HG03575 (cell line): ENCODE data around the gene MTPN.
A peak's percentile ranks its signal among the peaks of the same experiment; 100 is the strongest.

Experiments used
- ATAC-seq: cut with Tn5 transposase; IDR thresholded peaks from one replicate; pipeline ENCODE4 v1.9.1; 2021; ENCODE audit not compliant: unreplicated experiment, insufficient number of reproducible peaks, low FRiP score; ENCODE audit errors: extremely low read depth

The MTPN gene

DNA sequence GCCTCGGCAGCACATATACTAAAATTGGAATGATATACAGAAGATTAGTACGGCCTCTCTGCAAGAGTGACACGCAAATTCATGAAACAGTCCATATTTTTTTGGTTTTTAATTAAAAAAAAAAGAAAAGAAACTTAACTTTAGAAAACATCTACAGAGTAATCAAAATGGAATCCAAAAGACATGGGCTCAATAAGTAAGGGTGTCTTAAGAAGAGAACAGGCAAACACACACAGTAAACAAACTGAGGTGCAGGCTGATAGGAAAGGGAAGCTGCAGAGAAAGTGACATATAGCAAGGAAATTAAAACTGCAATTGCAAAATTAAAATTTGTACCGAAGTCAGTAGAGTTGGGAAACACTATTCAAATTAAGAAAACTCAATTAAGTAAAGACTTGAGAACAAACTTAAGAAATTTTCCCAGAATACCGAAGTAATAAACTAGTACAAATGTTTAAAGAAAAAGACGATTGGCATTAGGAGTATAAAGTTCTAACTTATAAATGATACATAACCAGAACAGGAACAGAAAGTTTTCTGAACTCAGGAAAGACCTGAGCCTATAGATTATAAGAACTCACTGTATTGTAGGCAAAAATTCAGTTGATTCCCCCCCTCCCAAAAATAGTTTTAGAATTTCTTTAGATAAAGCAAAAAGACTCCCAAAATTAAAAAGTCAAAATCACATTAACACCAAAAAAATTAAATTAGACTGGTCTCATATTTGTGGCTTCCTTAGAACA, 16.3 kb downstream of the MTPN start:
- ATAC-seq = no peak

DNA sequence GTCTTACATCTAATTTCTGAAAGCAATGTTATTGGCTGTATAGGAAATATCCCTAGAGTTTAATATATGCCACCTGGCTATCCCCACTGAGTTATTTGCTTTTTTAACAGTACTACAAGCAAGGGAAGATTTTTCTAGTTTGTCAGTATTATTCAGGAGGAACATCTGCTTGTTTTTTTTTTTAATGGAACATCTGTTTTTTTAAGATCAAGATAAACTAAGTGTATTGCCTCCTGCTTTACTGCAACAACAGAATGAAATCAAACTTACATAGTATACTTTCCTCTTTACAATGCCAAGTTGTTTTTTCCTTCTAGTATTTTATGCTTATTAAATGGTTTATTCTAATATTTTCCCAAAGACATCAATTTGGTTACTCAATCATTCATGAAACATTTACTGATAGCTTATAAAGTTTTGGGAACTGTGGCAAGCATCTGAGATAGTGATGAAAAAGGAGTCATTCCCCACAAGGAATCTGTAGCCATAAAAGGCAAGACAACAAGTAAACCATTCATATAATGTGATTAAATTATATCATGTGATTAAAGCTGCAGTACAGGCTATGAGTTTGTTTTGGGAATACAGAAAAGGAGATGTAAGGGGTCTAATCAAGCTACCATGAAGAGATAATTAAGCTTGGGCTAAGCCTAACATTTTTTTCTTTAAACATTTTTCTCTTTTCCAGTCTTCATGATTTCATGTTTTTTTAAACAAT, 17.4 kb downstream of the MTPN start:
- no peak for ATAC-seq

DNA sequence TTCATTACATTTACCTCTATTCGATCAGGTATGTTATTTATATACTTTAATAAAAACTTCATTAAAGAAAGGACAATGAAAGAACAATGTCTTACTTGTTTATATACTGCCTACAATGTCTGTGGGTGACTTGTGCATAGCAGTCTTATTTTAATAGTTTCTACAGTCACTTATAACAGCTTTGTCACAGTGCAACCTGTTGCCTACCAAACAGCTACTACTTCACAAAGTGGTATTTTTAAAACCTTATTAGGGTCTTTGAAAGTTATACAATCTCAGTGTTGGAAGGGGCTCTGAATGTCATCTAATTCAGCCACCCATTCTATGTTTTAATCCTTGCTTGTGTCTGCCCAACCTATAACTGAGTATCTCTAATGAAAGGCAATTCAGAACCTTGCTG, 19.0 kb downstream of the MTPN start:
- ATAC-seq = no peak

DNA sequence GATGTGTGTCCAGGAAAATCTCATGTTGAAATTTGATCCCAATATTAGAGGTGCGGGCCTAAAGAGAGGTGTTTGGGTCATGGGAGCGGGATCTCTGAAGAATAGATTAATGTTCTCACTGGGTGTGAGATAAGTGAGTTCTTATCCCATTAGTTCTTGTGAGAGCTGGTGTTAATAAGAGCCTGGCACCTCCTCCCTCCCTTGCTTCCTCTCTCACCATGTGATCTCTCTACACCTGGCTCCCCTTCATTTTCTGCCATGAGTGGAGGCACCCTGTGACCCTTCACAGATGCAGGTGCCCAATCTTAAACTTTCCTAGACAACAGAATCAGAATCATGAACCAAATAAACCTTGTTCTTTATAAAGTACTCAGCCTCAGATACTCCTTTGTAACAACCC, 19.5 kb downstream of the MTPN start:
- no peak for ATAC-seq

DNA sequence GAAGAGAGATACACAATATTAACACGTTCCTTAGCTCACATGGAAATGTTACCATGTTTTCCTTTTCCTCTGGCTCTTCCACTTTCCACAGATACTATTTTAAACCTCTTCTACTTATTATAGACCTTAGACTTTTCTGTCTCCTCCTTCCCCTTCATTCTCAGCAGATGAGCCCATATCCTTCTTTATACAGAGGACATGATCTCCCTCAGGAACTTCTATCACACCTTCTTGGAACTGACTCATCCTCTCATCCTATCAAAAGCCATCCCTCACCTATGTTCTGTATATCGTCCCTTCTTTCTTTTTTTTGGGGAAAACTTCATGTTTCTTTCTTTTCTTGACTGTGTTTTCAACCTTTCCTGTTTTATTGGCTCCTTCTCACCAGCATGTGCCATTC, 20.8 kb downstream of the MTPN start:
- no peak for ATAC-seq

DNA sequence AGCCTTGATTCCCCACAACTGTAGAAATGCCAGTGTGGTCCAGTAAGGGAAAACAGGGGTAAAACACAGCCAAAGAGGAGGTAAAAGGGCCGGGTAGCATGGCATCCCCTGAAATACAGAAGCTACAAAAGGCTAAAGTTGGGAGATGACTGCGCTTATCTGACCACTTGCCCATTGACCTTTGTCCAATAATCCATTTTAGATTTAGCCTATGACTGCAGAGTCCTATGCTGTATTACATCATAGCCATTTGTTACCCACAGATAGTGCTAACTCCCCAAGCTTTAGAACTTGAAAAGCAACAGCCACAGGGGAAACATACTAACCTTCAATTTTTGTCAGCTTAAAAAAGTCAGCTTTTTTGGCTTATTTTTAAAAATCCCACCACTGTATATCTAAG, 26.2 kb downstream of the MTPN start:
- no peak for ATAC-seq

DNA sequence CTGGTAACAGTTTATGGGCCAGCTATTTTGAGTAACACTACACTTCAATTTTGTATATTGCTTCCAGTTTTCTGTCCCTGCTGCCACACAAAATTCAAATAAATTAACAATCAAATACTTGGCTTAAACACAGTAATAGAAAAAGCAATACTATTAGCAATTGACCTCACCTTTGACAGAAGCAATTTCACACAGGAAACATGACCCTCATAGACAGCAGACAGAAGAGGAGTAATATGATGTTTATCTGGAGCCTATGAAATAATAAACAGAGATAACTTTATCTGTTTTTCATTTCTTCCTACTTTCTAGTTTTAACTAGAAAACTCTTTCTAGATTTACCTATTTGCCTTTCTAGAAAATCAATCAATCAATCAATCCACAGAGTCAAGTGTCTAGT, 26.7 kb downstream of the MTPN start:
- no peak for ATAC-seq

DNA sequence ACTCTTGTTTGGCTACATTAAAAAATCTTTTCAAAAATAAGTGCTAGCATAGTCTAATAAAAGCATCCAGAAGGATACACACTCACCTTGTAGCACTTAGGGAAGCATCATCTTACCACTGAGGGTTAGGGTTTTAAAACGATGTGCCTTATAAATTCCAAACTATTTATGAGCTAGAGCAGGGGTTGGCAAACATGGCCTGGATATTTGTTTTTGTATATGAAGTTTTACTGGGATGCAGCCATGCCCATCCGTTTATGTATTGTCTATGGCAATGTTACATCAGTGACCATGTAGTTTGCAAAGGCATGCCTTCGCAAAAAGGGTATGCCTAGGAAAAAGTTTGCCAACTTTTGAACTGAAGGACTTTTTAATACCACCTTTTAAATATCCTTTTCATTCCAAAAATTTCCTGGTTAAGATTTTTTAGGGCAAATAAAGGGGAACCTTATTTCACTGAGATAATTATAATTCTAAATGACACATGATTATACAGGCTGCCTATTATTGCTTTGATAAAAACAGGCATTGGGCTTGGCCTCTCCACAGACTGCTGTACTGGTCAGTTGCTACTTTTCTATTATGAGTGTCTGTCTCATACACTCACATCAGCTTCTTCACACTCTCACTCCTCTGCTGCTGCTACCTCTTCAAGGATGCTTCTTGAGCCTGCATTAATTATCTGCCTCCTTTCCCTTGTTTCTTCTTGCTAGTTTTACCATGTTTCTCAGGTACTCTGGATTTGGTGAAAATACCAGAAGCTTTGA, 30.7 kb downstream of the MTPN start:
- ATAC-seq = no peak

DNA sequence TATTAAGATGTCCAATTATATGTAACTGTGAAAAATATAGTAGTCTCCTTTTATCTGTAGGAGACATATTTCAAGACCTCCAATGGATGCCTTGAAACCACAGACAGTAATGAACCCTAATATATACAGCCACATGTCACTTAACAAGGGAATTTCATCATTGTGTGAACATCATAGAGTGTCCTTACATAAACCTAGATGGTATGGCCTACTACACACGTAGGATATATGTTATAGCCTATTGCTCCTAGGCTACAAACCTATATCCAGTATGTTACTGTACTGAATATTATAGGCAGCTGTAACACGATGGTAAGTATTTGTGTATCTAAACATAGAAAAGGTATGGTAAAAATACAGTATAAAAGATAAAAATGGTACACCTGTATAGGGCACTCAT, 32.4 kb downstream of the MTPN start:
- ATAC-seq = no peak

DNA sequence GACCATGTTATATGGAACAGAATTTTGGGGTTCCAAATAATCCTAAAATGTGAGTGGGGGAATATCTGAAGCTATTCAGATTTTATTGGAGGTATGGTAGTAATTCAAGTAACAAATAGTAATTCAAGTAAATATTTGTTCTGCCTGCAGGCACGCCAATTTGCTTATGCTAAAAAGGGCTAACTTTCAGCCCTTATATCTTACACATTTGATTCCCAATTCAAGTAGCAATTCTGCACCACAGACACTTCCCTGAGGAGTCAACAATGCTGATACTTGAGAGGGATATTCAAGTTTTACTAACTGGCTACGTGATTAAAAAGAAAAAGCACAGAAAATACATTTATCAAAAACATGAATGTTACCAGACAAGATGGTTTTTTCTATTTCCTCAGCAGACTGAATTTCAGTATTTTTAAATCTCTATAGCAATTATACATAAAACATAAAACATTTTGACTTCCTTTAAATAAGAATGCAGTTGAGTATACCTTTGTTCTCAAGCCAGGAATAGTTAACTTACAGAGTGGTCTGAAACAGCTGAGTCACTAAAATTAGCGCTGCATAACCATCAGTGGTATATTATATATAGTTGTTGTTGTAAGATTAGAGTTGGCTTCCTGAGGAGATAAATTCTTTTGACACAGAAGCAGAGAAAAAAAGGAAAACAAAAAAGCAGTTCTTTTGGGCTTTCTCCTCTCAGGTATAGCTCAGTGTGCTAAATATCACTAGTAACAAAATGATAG, 33.9 kb downstream of the MTPN start:
- no peak for ATAC-seq

DNA sequence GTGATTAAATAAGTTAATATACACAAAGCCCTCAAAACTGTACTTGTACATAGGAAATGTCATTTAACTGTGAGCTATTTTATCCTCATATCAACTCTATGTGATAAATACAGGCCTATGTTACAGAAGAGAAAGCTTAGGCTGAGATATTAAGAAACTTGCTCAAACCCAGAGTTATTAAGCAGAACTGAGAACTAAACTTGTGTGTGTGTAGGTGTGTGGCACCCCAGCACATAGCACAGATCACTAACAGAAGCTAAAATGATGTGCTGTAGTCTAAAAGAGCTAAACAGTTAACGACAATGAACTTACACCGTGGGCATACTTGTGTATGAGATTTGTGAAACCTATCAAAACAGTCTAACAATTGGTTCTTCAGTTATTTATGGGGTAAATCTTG, 34.5 kb downstream of the MTPN start:
- ATAC-seq = peak; percentile 73

DNA sequence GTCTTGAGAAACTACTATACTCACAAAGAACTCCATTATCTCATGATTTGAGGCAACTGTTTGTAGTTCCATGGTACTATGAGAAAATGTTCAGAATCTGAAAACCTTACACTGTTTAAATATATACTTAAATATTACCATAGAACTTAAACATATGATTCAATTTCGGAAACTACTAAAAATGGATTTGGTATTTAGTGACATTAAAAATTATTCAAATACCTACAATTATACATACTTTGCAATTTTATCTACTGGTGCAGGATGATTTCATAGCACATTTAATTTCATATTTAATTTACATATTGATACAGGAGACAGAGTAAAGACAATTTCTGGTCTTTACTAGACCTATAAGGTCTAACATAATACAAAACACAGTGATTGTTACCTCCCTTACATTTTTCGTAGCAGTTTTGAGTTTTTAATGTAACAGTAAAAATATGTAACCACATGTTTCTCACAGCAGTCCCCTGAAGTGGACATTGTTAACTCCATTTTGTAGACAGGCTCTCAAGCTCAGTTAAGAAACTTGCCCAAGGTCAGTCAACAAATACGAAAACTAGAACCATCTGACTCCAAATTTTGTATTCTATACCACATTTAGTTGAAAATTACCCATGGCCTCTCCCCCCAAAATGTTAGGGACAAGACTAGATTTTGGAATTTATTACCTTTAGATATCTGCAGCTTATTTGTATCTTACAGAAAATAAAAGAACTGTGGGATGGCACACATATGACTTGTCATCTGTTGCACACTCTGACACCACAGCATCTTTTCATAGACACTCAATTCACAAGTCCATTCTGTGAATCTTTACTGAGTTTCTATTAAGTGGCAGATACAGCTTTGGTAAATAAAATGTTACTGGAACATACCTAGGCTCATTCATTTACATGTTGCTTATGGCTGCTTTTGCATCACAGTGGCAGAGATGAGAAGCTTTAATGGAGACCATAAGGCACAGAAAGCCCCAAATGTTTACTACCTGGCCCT, 36.8 kb downstream of the MTPN start:
- ATAC-seq = no peak

DNA sequence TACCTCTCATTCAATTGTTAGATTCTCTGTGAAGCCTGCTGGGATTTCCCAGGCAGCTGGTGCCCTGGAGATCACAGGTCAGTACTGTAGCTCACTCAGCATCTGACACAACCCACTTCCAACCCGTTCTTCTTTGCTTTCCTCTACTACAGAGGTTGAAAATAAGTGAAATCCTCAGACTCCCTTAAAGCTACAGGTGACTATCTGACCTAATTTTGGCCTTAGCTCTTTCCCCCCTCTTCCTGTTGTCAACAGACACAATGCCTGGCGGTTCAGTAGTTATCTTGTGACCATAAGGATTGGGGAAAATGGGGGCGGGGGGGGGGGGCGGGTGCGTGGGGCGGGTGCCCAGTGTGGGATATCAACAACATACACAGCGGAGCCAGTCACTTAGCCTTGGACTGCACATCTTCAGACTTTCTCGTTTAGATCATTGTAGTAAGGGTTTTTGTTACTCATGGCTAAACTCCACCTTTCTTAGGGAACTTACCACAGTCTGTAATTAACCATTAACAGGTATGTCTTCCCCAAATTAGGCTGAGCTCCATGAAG, 37.8 kb downstream of the MTPN start:
- no peak for ATAC-seq

DNA sequence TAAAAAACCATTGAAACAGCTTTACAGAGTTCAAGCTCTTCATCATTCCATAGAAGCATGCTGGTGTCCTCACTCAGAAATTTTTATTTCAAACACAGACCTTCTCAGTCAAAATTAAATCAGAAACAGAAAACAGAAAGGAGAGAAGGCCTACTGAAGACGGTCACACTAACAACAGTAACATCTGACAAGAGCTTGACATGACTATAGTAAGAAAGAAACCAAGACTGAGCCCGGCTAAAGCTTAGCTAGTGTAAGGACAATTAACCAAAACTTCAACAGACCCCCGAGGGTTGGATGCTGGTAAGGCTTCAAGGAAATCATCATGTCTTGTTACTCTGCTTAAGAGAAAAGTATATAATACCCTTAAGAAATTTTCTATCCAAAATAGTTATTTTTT, 38.6 kb downstream of the MTPN start:
- ATAC-seq = peak; percentile 38

DNA sequence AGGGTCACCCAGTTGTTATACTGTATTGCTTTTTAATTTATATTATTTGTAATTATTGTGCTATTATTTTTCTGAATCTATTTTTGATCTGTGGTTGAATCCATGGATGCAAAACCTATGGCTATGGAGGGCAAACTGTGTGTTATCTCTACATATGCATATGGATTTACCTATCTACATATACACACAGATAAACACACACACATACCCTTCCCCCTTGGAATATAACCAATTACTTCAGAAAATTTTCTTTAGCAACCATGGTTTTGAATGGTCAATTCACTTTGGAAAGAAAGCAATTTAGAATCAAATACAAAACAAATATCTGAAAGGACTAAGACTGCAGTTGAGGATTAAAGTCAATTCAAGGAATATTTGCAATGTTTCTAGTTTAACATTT, 39.1 kb downstream of the MTPN start:
- ATAC-seq = no peak

DNA sequence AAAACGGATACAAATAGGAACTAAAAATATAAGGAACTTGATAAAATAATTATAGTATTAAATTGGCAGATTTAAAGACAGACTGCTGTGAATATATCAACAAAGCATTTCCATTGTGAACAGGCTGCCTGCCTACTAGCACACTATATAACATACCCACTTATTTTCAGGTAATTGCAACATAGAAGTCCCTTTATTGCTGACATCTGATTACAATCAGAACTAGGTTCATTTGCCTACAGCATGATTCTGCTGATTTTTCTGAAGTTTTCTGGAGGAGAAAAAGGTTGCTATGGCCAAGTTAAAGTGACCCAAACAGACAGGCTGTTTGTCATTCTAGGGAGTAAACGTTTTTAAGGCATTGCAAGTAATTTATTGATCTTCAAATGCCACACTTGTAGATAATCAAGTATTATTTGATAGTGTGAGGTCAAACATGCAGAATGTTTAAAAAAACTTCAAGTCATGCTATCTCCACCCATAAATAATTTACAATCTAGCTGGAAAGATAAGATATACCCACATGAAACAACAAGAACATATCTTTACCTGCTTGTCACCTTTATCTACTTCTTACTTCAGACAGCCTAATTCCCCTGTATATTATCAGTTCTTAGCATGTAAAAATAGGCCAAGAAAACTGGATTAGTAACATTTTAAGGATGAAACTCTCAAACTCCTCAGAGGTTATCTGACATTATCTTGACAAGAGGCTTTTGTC, 40.5 kb downstream of the MTPN start:
- no peak for ATAC-seq

DNA sequence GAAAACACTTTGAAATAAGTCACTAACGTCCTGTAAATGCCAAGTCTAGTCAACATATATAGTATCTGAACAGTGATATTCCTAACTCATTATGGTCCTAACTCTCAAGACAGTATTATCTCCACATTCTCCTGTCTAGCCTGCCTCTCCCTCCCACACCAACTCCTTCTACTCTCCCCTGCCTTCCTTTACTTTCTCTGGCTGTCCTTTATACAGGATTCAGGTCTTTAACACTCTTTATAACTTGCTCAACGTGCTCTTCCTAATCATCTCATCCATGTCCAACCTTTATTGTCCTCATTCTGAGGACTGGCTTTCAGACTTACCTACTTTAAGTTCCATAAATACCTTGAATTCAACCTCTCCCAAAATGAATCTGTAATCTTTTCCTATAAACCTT, 42.5 kb downstream of the MTPN start:
- ATAC-seq = no peak
